Retinal pigment epithelial cell (primary cell): Measurements from ENCODE around the gene SLC38A10.

Source experiments
- DNase-seq: peaks from one replicate; pipeline ENCODE4 v3.0.0-alpha.2; 2010; ENCODE audit warnings: low read depth
- H3K4me3 ChIP-seq: 2 replicates; pipeline ENCODE4 v1.5.1; 2011; ENCODE audit warnings: mild to moderate bottlenecking, low read length, control low read depth, moderate library complexity
- CTCF ChIP-seq: conservative IDR thresholded peaks from 2 replicates; pipeline ENCODE4 v1.5.1; 2011; ENCODE audit warnings: low read depth, low read length, control low read depth, inconsistent platforms

Gene SLC38A10

GRCh38 chr17:81315129-81315884, 20.2 kb upstream of the SLC38A10 start:
- TF ChIP-seq CTCF, result no peak
- DNase-seq, result no peak
- no peak overlapping the region for H3K4me3 ChIP-seq

- no peak for DNase-seq
- no peak overlapping the region for H3K4me3 ChIP-seq
- no peak for TF ChIP-seq CTCF
Observed at GRCh38 chr17:81314398-81315081, 19.4 kb upstream of the SLC38A10 start.

- no peak for TF ChIP-seq CTCF
- no peak overlapping the region for H3K4me3 ChIP-seq
Observed at GRCh38 chr17:81313776-81314397, 18.8 kb upstream of the SLC38A10 start.

GRCh38 chr17:81312624-81313325, 17.7 kb upstream of the SLC38A10 start:
- no peak for DNase-seq
- no peak for TF ChIP-seq CTCF
- no peak overlapping the region for H3K4me3 ChIP-seq

More at GRCh38 chr17:81313776-81314397, 18.8 kb upstream of the SLC38A10 start:
- no peak for DNase-seq

- DNase-seq, result no peak
- no peak overlapping the region for H3K4me3 ChIP-seq
- TF ChIP-seq CTCF, result no peak
Observed at GRCh38 chr17:81311946-81312345, 16.8 kb upstream of the SLC38A10 start.

GRCh38 chr17:81310949-81311550, 15.9 kb upstream of the SLC38A10 start:
- TF ChIP-seq CTCF, result no peak
- H3K4me3 ChIP-seq, result no peak overlapping the region
- DNase-seq, result no peak
